ENCODE results near the gene ABLIM3.

Gene ABLIM3

GRCh38 chr5:149174847-149175234 lies 33.5 kb downstream of the ABLIM3 start:
- POLR2A ChIA-PET, result interaction anchor here (0.7 kb wide), 1 partner anchor 40 kb away, joined by 3 read pairs; no protein-coding TSS in a partner anchor
- CTCF ChIA-PET, result interaction anchor here (1.1 to 2.8 kb wide), 4 partner anchors 11 to 89 kb away, joined by 3 to 19 read pairs (median 4); partner anchors contain the start of gene ABLIM3
- DNase-seq (ENCODE audit: low read depth, low spot score), result no peak
- H3K4me3 ChIP-seq (ENCODE audit: low read depth, low read length), result no peak overlapping the region
- TF ChIP-seq CTCF (IDR thresholded peaks at IDR 0.05; ENCODE audit: insufficient read depth, low read length, missing control alignments), result no peak

DNA sequence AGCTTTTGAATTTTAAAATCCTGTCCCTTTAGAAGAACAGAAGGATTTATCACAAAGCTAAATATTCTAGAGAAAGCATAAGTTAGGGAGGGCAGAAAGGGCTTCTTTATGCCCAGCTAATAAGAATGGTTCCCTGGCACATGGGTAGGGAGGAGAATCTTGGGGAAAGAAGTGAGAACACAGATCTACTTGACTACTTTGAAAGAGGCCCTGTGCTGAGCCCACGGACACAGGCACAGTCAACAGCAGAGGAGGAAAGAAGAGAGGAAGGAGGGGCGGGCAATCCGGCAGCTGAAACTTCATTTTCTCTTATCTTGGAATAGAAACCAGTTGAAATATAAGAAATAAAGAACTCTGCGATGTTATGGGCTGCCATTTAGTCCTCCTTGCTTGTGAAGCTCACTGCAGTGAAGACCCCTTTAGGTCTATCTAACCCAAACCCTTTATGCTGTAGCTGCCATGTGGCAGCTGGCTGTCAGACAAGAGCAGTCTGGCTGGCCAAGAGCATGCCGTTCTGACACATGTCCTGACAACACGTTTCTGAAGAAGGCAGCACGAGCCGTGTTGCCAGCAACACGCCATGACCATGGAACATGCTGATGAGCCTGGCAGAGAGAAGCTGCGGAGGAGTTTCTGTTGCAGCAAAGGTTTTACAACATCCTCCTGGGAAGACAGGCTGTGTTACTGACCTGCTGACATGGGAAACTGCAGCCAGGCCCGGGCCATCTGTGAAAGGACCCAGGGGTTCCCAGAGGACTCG lies 34.2 kb downstream of the ABLIM3 start:
- H3K4me3 ChIP-seq (ENCODE audit: low read depth, low read length), result no peak overlapping the region
- ChIA-PET POLR2A (interaction anchor here (0.7 kb wide), 1 partner anchor 41 kb away, joined by 3 read pairs; no protein-coding TSS in a partner anchor), CTCF (interaction anchor here (1.1 to 2.8 kb wide), 4 partner anchors 10 to 89 kb away, joined by 3 to 19 read pairs (median 4); partner anchors contain the start of gene ABLIM3)
- no peak for DNase-seq (ENCODE audit: low read depth, low spot score)
- no peak for TF ChIP-seq CTCF (IDR thresholded peaks at IDR 0.05; ENCODE audit: insufficient read depth, low read length, missing control alignments)

GRCh38 chr5:149177339-149177843 lies 36.1 kb downstream of the ABLIM3 start:
- ChIA-PET CTCF (interaction anchor here (1.4 kb wide), 1 partner anchor 39 kb away, joined by 4 read pairs; no protein-coding TSS in a partner anchor), POLR2A (no interaction called here)
- TF ChIP-seq CTCF (IDR thresholded peaks at IDR 0.05; ENCODE audit: insufficient read depth, low read length, missing control alignments), result no peak
- no peak overlapping the region for H3K4me3 ChIP-seq (ENCODE audit: low read depth, low read length)
- no peak for DNase-seq (ENCODE audit: low read depth, low spot score)

DNA sequence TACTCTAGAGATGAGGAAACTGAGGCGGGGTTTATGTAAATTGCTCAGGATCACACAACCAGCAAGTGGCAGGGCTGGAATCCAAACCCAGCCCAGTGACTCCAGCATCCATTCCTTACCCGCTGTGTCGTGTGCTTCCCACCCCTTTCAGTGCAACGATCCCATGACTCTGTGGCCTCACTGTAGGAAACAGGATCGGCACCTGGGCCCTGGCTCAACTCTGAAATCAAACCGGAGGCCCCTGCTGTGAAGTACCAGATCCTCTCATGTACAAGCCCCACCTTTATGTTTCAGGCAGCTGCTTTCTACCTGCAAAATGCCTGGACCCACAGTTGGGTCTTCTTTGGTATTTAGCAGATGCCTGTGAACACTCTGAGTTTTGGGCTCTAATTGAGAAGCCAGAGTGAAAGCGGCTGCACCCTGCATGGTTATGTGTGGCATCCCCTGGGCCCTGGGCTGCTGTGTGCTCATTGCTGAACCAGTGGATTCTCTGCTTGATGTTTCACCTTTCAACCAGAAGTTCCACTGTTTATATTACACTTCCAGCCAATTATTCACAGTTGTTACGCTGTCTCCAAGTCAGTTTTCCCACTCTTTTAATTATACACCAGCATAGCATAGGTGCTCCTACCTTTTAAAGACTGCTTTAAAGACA lies 36.7 kb downstream of the ABLIM3 start:
- no peak for TF ChIP-seq CTCF (IDR thresholded peaks at IDR 0.05; ENCODE audit: insufficient read depth, low read length, missing control alignments)
- H3K4me3 ChIP-seq (ENCODE audit: low read depth, low read length), result no peak overlapping the region
- ChIA-PET POLR2A (no interaction called here), CTCF (interaction anchor here (1.4 kb wide), 1 partner anchor 40 kb away, joined by 4 read pairs; no protein-coding TSS in a partner anchor)
- no peak for DNase-seq (ENCODE audit: low read depth, low spot score)

DNA sequence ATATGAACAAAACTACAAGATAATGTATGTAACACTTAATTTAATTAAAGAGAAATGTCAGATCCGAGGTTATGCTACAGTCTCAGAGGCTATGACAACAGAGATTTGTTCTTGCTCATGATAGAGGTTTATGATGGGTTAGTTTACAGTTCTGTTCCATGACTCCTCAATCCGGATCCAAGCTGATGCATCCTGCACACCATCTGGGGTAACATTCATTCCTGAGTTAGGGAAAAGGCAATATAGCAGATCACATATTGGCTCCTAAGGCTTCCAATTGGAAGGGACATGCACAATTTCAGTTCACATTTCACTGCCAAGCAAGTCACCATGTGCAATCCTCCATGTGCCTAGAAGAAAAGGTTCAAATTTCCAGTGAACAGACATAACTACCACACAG lies 40.4 kb downstream of the ABLIM3 start:
- CTCF ChIA-PET, result interaction anchor here (1.4 to 3.4 kb wide), 3 partner anchors 40 to 50 kb away, joined by 3 to 10 read pairs (median 8); partner anchors contain the start of gene ABLIM3
- POLR2A ChIA-PET, result no interaction called here
- no peak overlapping the region for H3K4me3 ChIP-seq (ENCODE audit: low read depth, low read length)
- no peak for DNase-seq (ENCODE audit: low read depth, low spot score)
- TF ChIP-seq CTCF (IDR thresholded peaks at IDR 0.05; ENCODE audit: insufficient read depth, low read length, missing control alignments), result no peak

DNA sequence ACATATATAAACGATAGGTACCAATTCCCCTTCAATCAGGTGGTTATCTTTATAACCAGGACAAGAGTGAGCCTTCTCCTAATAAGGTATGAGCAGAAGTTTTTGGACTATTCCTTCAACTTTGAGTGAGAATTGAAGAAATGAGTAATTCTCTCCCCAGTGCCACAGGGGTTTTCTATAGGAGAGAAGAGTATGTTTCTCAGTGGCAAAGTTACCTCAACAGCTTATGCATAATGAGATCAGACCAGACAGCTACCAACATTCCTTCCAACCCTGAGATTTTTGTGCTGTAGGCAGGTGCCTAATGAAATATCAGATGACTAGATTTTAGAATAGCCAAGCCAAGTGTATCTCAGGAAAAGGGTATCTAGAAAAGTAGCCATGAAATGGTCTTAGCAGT lies 40.9 kb downstream of the ABLIM3 start:
- ChIA-PET POLR2A (no interaction called here), CTCF (interaction anchor here (1.4 to 1.9 kb wide), 2 partner anchors 40 to 51 kb away, joined by 3 to 8 read pairs; partner anchors contain the start of gene ABLIM3)
- TF ChIP-seq CTCF (IDR thresholded peaks at IDR 0.05; ENCODE audit: insufficient read depth, low read length, missing control alignments), result no peak
- H3K4me3 ChIP-seq (ENCODE audit: low read depth, low read length), result no peak overlapping the region
- no peak for DNase-seq (ENCODE audit: low read depth, low spot score)

All from AG04449 (cell line).